ENCODE data around the gene SLC49A3. TPM values are rescaled to one million over a fixed set of nuclear protein-coding genes. Genes with fewer than 3 reads are reported as not detected.

SLC49A3 gene
- total and polyA plus RNA-seq, 10 of the 15 experiments (the other 5 are each of a cell fraction or from before 2014, with no cell fraction given), result 0.09 to 0.85 (median 0.18) TPM; not detected in 4

DNA sequence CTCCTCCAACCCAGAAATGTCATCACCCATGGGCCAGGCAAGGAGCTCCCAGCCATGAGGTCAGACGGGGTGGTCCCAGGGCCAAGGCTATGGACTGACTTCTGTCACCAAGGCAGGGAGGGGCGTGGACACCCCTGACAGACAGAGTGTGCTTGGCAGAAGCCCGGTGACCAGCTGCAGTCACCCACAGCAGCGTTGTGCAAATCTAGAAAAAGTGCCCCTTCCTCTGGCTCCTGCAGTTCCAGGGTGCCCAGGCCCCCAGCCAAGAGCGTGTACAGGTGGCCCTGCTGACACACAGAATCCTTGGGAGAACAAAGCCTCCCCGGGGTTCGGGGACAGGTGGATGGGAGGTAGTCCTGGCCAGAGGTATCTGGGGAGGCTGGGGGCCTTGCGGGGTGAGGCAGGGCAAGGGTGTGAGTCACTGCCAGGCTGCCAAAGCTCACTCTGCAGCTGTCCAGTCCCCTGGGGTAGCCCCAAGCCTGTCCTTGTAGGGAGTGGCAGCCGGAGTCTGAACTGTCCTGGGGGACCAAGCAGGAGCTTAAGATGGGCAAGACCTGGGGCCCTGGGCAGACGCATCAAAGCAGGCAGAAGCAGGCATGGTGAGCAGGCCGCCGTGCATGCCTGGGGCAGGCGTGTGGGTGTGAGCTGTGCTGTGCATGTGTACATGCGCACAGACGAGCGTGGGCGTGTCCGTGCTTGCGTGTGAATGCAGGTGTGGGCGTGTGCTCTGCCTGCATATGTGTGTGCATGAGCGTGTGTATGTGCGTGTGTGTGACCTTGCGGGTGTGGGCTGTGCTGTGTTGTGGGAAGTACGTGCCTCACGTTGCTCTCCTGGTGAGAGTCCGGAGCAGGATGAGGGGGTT, 11.3 kb downstream of the SLC49A3 start:
- Histone ChIP-seq H3K27ac (ENCODE audit: control insufficient read depth, insufficient read depth) (no peak overlapping the region), H3K9me3 (replicated peaks; ENCODE audit: control insufficient read depth, insufficient read depth, low read length) (no peaks in the 10 kb centered on the region), H4K20me1 (ENCODE audit: control insufficient read depth, insufficient read depth) (no peaks in the 10 kb centered on the region), H3K4me1 (ENCODE audit: control insufficient read depth, insufficient read depth, low read length) (peaks cover 38% of the 10 kb centered on the region), H3K27me3 (replicated peaks in 1 of 2; ENCODE audit: control insufficient read depth in 2 of 2, insufficient read depth in 2 of 2, low read length in 1 of 2) (no peaks in the 10 kb centered on the region), H3K36me3 (ENCODE audit: control insufficient read depth in 2 of 2, insufficient read depth in 2 of 2, low read length in 1 of 2) (peaks cover 0 to under 1% of the 10 kb centered on the region in 2 experiments; a peak in 1 of 4 replicates), H3K4me2 (ENCODE audit: control insufficient read depth, insufficient read depth) (no peak overlapping the region), H3K4me3 (no peak overlapping the region), H3K79me2 (ENCODE audit: control insufficient read depth, insufficient read depth, low read length) (peaks cover 24% of the 10 kb centered on the region), H2AFZ (ENCODE audit: control insufficient read depth, low read depth, low read length) (no peak overlapping the region), H3K9ac (ENCODE audit: control insufficient read depth, insufficient read depth, low read length) (no peak overlapping the region)
- ATAC-seq (no peak), FAIRE-seq (peak; percentile 64), DNase-seq (ENCODE audit: low read depth, low spot score) (no peak)
- ChIA-PET POLR2A (no interaction called here), RAD21 (ENCODE audit: unreplicated experiment) (no interaction called here), SMC1A (ENCODE audit: uncharacterized antibody, unreplicated experiment) (interaction anchor here (1.4 kb wide), 1 partner anchor 71 kb away, joined by 3 read pairs; no protein-coding TSS in a partner anchor), CTCF (interaction anchor here (0.9 to 2.1 kb wide), 3 partner anchors 13 to 309 kb away, joined by 3 to 5 read pairs (median 4); partner anchors contain the start of gene IDUA)
- no TSS peak for BruUV-seq (replicated peaks)
- WGBS (ENCODE audit: insufficient coverage, insufficient replicate concordance, low lambda C conversion rate, missing lambda C conversion rate), result 41% methylated on average over 26 of the region's 26 CpGs
- intact Hi-C loops (cut with micrococcal nuclease; ENCODE audit: unreplicated experiment), result loop anchor here (10.0 kb wide), 3 partner anchors 203 to 433 kb away; partner anchors contain the start of genes GAK and TMEM175
- in situ Hi-C loops (cut with MboI), result no loop called here
- TF ChIP-seq MTA3 (IDR thresholded peaks at IDR 0.05; ENCODE audit: borderline replicate concordance, low read length) (no peak), EP300 (IDR thresholded peaks at IDR 0.05; ENCODE audit: borderline replicate concordance in 1 of 2, control insufficient read depth in 1 of 2, low read depth in 2 of 2, low read length in 2 of 2) (no peak), PRDM15 (CRISPR knock-in tag; IDR thresholded peaks at IDR 0.05) (no peak), HDGF (IDR thresholded peaks at IDR 0.05) (peak; percentile 78), CBX3 (IDR thresholded peaks at IDR 0.05; ENCODE audit: borderline replicate concordance, low read depth) (no peak), ZBTB33 (IDR thresholded peaks at IDR 0.05) (peak; percentile 84), PAX5 (IDR thresholded peaks at IDR 0.05; ENCODE audit: borderline replicate concordance, low read depth, low read length) (peak; percentile 64; the same call in 1 of the 2 replicates), TCF3 (IDR thresholded peaks at IDR 0.05; ENCODE audit: borderline replicate concordance, insufficient read depth, low read depth, low read length) (no peak; the same call in 1 of the 2 replicates)
- TF ChIP-seq, protein P1, sequence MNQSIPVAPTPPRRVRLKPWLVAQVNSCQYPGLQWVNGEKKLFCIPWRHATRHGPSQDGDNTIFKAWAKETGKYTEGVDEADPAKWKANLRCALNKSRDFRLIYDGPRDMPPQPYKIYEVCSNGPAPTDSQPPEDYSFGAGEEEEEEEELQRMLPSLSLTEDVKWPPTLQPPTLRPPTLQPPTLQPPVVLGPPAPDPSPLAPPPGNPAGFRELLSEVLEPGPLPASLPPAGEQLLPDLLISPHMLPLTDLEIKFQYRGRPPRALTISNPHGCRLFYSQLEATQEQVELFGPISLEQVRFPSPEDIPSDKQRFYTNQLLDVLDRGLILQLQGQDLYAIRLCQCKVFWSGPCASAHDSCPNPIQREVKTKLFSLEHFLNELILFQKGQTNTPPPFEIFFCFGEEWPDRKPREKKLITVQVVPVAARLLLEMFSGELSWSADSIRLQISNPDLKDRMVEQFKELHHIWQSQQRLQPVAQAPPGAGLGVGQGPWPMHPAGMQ (IDR thresholded peaks at IDR 0.05; ENCODE audit: borderline replicate concordance), result no peak
- TF ChIP-seq, protein P2, sequence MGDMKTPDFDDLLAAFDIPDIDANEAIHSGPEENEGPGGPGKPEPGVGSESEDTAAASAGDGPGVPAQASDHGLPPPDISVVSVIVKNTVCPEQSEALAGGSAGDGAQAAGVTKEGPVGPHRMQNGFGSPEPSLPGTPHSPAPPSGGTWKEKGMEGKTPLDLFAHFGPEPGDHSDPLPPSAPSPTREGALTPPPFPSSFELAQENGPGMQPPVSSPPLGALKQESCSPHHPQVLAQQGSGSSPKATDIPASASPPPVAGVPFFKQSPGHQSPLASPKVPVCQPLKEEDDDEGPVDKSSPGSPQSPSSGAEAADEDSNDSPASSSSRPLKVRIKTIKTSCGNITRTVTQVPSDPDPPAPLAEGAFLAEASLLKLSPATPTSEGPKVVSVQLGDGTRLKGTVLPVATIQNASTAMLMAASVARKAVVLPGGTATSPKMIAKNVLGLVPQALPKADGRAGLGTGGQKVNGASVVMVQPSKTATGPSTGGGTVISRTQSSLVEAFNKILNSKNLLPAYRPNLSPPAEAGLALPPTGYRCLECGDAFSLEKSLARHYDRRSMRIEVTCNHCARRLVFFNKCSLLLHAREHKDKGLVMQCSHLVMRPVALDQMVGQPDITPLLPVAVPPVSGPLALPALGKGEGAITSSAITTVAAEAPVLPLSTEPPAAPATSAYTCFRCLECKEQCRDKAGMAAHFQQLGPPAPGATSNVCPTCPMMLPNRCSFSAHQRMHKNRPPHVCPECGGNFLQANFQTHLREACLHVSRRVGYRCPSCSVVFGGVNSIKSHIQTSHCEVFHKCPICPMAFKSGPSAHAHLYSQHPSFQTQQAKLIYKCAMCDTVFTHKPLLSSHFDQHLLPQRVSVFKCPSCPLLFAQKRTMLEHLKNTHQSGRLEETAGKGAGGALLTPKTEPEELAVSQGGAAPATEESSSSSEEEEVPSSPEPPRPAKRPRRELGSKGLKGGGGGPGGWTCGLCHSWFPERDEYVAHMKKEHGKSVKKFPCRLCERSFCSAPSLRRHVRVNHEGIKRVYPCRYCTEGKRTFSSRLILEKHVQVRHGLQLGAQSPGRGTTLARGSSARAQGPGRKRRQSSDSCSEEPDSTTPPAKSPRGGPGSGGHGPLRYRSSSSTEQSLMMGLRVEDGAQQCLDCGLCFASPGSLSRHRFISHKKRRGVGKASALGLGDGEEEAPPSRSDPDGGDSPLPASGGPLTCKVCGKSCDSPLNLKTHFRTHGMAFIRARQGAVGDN (IDR thresholded peaks at IDR 0.05), result peak; percentile 71; the same call in 1 of the 2 replicates

Data from GM12878 (cell line).